ENCODE measurements around the gene KCNJ2. TPM values are rescaled to one million over a fixed set of nuclear protein-coding genes. Genes with fewer than 3 reads are reported as not detected.

Gene KCNJ2
- total RNA-seq, 2 experiments from 2014 or later, result not detected

DNA sequence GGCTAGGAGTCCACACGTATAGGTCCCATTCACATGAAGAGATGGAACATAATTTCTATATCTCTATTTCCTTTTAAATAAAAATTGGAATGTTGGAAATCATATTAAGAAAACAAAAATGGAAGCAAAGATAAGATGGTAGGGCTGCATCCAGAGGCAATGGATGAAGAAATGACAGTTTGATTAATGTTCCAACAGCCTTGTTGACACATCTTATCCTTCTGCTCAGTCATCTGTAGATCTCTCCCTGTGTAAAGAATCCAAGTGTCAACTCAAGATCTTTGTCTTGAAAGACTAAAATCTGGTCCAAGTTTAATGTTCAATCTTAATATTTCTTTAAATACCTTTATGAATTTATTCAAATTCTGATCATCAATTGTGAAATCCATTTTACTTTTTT is 7.8 kb upstream of the KCNJ2 start:
- ChIA-PET POLR2A (no interaction called here), CTCF (no interaction called here)
- Mint-ChIP-seq H3K27ac (no peak overlapping the region), H3K4me1 (no peaks in the 10 kb centered on the region), H3K4me3 (no peak overlapping the region), H3K36me3 (ENCODE audit: low read depth) (no peaks in the 10 kb centered on the region), H3K9me3 (ENCODE audit: low read depth) (no peaks in the 10 kb centered on the region), H3K27me3 (peaks cover 17% of the 10 kb centered on the region)
- intact Hi-C loops (cut with DNase I, micrococcal nuclease), result loop anchor here in 1 of 2 experiments (10.0 kb wide), 1 partner anchor 463 kb away; no protein-coding TSS in a partner anchor
- no peak for ATAC-seq
- DNase-seq, result no peak

DNA sequence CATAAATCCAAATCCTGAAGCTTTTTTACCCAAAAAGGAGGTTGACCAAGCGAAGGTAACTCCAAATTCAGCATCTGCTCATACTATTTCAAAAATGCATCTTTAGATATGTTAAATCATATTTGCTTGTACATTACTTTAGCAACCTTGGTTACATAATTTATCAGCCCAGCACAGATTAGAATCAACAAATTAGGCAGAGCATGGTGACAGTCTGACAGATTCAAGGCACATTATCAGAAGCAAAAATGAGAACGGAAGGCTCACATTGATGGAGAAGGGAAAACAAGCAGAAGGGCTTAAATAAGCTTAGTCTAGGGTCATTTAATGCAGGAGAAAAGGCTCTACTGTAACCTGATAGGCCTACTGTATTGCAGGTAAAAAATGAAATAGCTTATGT is 3.9 kb upstream of the KCNJ2 start:
- Mint-ChIP-seq H3K36me3 (ENCODE audit: low read depth) (no peaks in the 10 kb centered on the region), H3K4me3 (no peak overlapping the region), H3K27me3 (peaks cover 39% of the 10 kb centered on the region), H3K9me3 (ENCODE audit: low read depth) (no peaks in the 10 kb centered on the region), H3K27ac (no peak overlapping the region), H3K4me1 (peaks cover 14% of the 10 kb centered on the region)
- DNase-seq (no peak), ATAC-seq (no peak)
- ChIA-PET CTCF (interaction anchor here (0.5 kb wide), 1 partner anchor 195 kb away, joined by 3 read pairs; no protein-coding TSS in a partner anchor), POLR2A (no interaction called here)
- intact Hi-C loops (cut with DNase I, micrococcal nuclease), result loop anchor here in 1 of 2 experiments (10.0 kb wide), 1 partner anchor 459 kb away; no protein-coding TSS in a partner anchor

DNA sequence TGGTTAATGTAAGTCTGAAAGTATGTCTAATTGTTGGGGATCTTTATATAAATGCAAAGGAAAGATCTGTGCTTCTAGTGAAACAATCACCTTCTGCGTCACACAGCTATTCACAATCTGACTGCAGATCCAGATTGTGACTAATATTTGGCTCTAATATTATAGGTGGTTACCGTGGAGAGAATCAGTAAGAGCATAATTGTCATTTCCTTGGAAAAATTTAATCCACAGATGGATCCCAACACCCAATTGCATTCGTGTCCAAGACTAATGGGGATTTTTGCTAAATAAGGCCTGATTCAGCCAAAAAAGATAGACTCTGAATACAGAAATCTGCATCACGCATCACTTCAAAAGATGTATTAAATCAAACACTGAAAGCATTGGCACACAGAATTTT is 2.7 kb upstream of the KCNJ2 start:
- Mint-ChIP-seq H3K4me1 (peaks cover 14% of the 10 kb centered on the region), H3K4me3 (no peak overlapping the region), H3K36me3 (ENCODE audit: low read depth) (no peaks in the 10 kb centered on the region), H3K27me3 (peaks cover 49% of the 10 kb centered on the region), H3K9me3 (ENCODE audit: low read depth) (no peaks in the 10 kb centered on the region), H3K27ac (no peak overlapping the region)
- ChIA-PET POLR2A (no interaction called here), CTCF (interaction anchor here (1.4 kb wide), 1 partner anchor 71 kb away, joined by 3 read pairs; no protein-coding TSS in a partner anchor)
- no peak for ATAC-seq
- intact Hi-C loops (cut with DNase I, micrococcal nuclease), result loop anchor here in 1 of 2 experiments (10.0 kb wide), 1 partner anchor 458 kb away; no protein-coding TSS in a partner anchor
- DNase-seq, result no peak

DNA sequence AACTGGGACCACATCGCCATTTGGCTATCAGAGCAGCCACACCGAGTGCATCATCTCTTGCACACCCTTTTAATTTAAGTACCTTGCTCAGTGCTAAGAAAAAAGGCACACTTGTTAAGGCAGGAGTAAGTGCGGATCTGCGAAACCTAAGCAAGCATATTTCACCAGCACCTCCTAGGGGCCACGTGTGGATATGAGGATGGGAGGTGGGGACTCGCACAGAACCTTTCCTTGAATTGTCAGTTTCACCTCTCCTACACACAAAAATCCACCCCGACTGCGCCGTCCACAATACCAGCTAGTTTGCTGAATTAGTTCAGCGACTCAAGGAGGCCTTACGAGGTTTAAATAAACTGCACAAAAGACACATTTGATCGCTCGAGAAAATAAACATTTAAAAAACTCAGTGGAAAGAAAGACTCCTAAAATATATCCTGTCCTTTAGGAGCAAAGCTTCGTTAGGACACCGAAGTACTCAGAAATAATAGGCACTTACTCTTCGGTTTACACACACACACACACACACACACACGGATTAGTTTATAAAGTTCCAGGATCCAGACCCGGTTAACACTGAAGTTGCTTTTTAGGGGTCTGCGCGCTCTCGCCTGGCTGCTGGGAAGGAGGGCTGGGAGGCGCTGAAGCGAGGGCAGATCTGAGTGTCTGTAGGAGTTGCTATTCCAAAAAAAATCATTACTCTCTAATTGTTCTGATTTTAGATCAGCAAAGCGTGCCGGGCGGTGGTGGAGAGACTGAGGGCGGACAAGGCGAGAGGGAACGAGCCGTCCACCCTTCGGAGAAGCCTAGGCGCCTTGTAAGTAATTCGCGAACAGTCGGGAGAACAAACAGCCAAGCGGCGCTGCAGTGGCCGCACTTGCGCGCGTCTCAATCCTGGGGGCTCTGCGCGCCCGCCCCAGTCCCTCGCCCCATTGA is 1.0 kb upstream of the KCNJ2 start:
- DNase-seq, result peak; percentile 53
- H3K4me1 Mint-ChIP-seq, result peaks cover 14% of the 10 kb centered on the region
- H3K9me3 Mint-ChIP-seq (ENCODE audit: low read depth), result no peaks in the 10 kb centered on the region
- peak; percentile 45 for ATAC-seq
- H3K27me3 Mint-ChIP-seq, result peaks cover 60% of the 10 kb centered on the region
- intact Hi-C loops (cut with DNase I, micrococcal nuclease), result loop anchor here in 1 of 2 experiments (2.0 to 10.0 kb wide), 2 partner anchors 456 to 600 kb away; no protein-coding TSS in a partner anchor
- CTCF ChIA-PET, result interaction anchor here (0.5 to 1.4 kb wide), 2 partner anchors 50 to 73 kb away, joined by 3 read pairs; no protein-coding TSS in a partner anchor
- POLR2A ChIA-PET, result interaction anchor here (0.6 kb wide), 1 partner anchor 1158 kb away, joined by 6 read pairs; no protein-coding TSS in a partner anchor
- H3K27ac Mint-ChIP-seq, result peak overlapping the region; percentile 32
- no peaks in the 10 kb centered on the region for H3K36me3 Mint-ChIP-seq (ENCODE audit: low read depth)
- peak overlapping the region; percentile 71 for H3K4me3 Mint-ChIP-seq

DNA sequence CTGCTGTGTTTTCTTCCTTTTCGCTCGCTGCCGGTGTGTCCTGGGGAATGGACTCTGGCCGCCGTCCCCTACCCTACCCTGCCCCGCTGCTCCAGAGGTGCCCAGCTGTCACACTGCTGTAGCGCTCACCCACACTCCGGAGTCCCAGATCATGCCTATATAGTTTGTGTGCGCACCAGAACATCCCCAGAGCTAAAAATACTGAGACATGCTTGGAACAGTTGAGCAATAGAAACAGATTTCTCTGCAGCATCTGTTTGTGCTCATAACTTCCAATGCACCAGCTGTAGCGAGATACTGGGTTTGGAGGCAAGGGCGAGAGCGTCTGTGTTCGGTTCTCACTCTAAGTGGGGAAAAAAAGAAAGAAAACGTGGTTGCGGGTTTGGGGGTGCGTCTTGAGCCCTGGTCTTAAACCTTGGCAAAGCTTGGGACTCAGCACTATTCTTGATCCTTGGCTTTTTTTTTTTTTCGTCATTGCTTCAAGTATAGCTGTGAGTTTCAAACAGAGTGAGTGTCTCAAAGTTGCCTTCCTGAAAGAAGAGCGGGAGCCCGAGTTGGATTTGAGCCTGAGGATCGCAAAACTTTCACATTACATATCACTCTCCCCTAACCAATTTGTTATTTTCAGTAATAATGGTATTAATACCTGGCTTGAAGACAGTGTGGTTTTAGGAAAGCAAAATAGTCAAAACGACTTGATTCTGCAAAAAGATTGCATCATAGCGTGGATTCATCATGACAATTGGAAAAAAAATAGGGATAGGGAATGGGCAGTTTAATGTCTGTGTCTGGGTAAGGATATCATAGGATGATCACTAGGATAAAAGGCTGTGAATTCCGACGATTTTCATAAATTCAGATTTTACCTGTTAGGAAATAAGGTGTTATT is 621 bp downstream of the KCNJ2 start:
- Mint-ChIP-seq H3K27ac (no peak overlapping the region), H3K36me3 (ENCODE audit: low read depth) (no peaks in the 10 kb centered on the region), H3K9me3 (ENCODE audit: low read depth) (no peaks in the 10 kb centered on the region), H3K27me3 (peaks cover 66% of the 10 kb centered on the region), H3K4me1 (peaks cover 14% of the 10 kb centered on the region), H3K4me3 (peak overlapping the region; percentile 47)
- ChIA-PET POLR2A (no interaction called here), CTCF (no interaction called here)
- DNase-seq, result no peak
- intact Hi-C loops (cut with DNase I, micrococcal nuclease), result loop anchor here in 1 of 2 experiments (2.0 to 10.0 kb wide), 2 partner anchors 455 to 601 kb away; no protein-coding TSS in a partner anchor
- peak; percentile 7 for ATAC-seq

DNA sequence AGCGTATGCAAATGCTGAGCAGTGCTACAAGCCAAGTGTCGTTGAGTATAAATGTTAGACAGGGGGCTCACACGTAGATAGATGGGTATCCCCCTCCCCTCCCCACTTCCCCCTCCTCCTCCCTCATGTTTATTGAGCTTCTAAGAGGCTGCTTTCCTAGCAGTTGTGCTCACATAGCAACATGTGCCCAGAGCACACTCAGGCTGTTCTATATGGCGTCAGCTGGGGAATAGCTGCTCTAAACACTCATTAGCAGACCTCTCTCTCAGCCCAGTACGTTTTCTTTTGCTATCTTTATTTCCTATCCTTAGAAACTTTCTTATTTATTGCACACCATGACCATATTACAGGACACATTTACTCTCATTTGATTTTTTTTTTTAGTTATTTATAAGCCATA is 1.8 kb downstream of the KCNJ2 start:
- POLR2A ChIA-PET, result no interaction called here
- Mint-ChIP-seq H3K27ac (no peak overlapping the region), H3K36me3 (ENCODE audit: low read depth) (no peaks in the 10 kb centered on the region), H3K4me3 (no peak overlapping the region), H3K9me3 (ENCODE audit: low read depth) (no peaks in the 10 kb centered on the region), H3K4me1 (peaks cover 14% of the 10 kb centered on the region), H3K27me3 (peaks cover 60% of the 10 kb centered on the region)
- intact Hi-C loops (cut with DNase I, micrococcal nuclease), result no loop called here
- CTCF ChIA-PET, result no interaction called here
- no peak for ATAC-seq
- no peak for DNase-seq

DNA sequence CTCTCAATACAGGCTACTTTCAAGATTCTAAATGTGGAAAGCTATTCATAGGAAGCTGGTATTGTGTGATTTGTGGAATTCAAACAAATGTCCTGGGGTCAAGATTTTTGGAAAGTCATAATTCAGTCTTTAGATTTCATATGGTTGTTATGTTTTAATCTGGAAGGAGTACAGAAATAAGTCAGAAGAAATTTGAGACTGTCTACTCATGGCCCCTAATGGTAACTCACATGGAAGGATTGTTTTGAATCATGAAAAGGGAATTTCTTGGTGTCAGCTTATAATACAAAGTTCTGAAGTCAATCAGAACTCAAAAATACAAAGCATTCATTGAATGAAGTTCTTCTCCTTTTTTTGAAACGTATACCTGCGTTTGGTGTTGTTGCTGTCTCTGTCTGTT is 3.1 kb downstream of the KCNJ2 start:
- H3K4me3 Mint-ChIP-seq, result no peak overlapping the region
- no peak overlapping the region for H3K27ac Mint-ChIP-seq
- ChIA-PET CTCF (interaction anchor here (0.7 kb wide), 1 partner anchor 51 kb away, joined by 4 read pairs; no protein-coding TSS in a partner anchor), POLR2A (no interaction called here)
- H3K36me3 Mint-ChIP-seq (ENCODE audit: low read depth), result no peaks in the 10 kb centered on the region
- no peaks in the 10 kb centered on the region for H3K9me3 Mint-ChIP-seq (ENCODE audit: low read depth)
- peaks cover 52% of the 10 kb centered on the region for H3K27me3 Mint-ChIP-seq
- no peak for ATAC-seq
- intact Hi-C loops (cut with DNase I, micrococcal nuclease), result no loop called here
- H3K4me1 Mint-ChIP-seq, result peaks cover 14% of the 10 kb centered on the region
- no peak for DNase-seq

DNA sequence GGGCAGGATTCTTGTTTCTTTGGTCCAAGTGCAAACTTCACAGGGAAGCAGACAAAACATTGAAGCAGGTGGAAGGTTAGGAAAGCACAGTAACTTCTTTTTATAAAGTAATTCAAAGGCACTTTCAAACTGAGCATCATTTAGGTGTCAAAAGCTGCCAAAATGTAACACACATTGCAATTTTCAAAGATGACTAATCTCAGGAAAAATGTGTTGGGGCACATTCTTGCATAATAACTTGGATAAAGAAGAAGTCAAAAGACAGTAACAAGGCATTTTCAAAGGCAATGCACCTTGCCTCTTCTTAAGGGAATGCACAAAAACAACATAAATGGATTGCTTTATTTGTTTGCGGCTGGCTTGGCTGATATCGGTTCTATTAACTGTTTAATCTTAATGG is 3.6 kb downstream of the KCNJ2 start:
- intact Hi-C loops (cut with DNase I, micrococcal nuclease), result no loop called here
- DNase-seq, result no peak
- Mint-ChIP-seq H3K27ac (no peak overlapping the region), H3K4me1 (peaks cover 14% of the 10 kb centered on the region), H3K36me3 (ENCODE audit: low read depth) (no peaks in the 10 kb centered on the region), H3K9me3 (ENCODE audit: low read depth) (no peaks in the 10 kb centered on the region), H3K27me3 (peaks cover 47% of the 10 kb centered on the region), H3K4me3 (no peak overlapping the region)
- CTCF ChIA-PET, result no interaction called here
- POLR2A ChIA-PET, result no interaction called here
- ATAC-seq, result no peak

DNA sequence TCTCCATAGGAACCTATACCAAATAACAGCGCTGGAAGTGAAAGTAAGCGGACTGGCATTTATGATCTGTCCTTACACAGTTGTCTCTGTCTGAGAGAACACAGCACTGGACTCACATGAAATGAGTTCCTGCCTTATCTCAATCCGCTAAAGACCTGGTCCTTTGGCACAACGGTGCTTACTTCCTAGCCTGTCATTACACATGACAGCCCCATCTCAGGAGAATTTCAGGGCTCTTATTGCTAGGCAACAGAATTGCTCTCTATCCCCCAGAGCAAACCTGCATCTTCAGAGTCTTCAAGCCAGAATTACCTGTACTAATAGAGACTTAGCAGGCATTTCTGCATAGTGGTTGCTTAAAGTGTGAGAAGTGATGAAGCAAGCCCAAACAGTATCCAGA is 4.3 kb downstream of the KCNJ2 start:
- no peak overlapping the region for H3K27ac Mint-ChIP-seq
- H3K27me3 Mint-ChIP-seq, result peaks cover 44% of the 10 kb centered on the region
- DNase-seq (no peak), ATAC-seq (no peak)
- intact Hi-C loops (cut with DNase I, micrococcal nuclease), result no loop called here
- H3K4me3 Mint-ChIP-seq, result no peak overlapping the region
- CTCF ChIA-PET, result no interaction called here
- H3K4me1 Mint-ChIP-seq, result peaks cover 8% of the 10 kb centered on the region
- POLR2A ChIA-PET, result no interaction called here
- no peaks in the 10 kb centered on the region for H3K36me3 Mint-ChIP-seq (ENCODE audit: low read depth)
- no peaks in the 10 kb centered on the region for H3K9me3 Mint-ChIP-seq (ENCODE audit: low read depth)

DNA sequence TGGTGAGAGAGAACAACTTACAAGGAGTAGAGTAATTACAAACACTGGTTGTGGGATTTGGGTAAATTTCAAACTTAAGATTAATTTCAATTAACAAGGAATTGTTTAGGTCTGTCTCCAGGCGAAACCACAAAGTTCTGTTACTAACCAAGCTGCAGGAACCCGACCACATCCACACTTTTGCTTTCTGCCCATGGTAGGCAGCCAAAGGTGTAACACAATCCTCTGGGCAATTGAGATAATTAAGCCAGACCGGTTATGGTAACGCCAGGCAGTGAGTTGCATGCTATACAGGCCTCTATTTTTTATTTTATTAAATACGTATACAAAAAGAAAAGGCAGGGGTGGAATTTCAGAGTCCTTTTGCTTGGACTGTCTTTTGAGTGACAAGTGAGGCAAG is 12.0 kb downstream of the KCNJ2 start:
- no peak for ATAC-seq
- no peak overlapping the region for H3K27ac Mint-ChIP-seq
- no peaks in the 10 kb centered on the region for H3K4me1 Mint-ChIP-seq
- ChIA-PET POLR2A (no interaction called here), CTCF (no interaction called here)
- H3K9me3 Mint-ChIP-seq (ENCODE audit: low read depth), result no peaks in the 10 kb centered on the region
- no peak overlapping the region for H3K4me3 Mint-ChIP-seq
- intact Hi-C loops (cut with DNase I, micrococcal nuclease), result no loop called here
- DNase-seq, result no peak
- H3K36me3 Mint-ChIP-seq (ENCODE audit: low read depth), result no peaks in the 10 kb centered on the region
- H3K27me3 Mint-ChIP-seq, result peaks cover 10% of the 10 kb centered on the region

DNA sequence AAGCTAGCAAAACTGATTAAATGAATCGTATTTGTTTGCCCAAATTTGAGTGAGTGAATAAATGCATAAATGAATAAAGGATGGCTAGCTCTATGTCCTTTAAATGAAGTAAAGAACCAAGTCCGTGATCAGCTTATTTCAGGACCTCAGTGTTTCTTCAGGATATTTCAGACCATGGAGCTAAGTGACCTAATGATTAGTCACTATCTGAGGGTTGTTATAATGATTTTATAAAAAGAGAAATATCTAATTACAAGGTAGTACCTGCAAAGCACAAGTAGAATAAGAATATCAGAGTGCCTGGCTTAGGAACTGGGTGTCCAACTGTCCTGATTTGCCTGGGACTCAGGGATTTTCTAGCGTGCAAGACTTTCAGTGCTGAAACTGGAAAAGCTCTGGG is 12.5 kb downstream of the KCNJ2 start:
- Mint-ChIP-seq H3K4me1 (no peaks in the 10 kb centered on the region), H3K4me3 (no peak overlapping the region), H3K36me3 (ENCODE audit: low read depth) (no peaks in the 10 kb centered on the region), H3K9me3 (ENCODE audit: low read depth) (no peaks in the 10 kb centered on the region), H3K27me3 (peaks cover 10% of the 10 kb centered on the region), H3K27ac (no peak overlapping the region)
- DNase-seq, result no peak
- CTCF ChIA-PET, result no interaction called here
- no peak for ATAC-seq
- POLR2A ChIA-PET, result no interaction called here
- intact Hi-C loops (cut with DNase I, micrococcal nuclease), result no loop called here

Data from activated CD4-positive, alpha-beta T cell treated with anti-CD3 and anti-CD28 coated beads for 36 hours (primary cell).